Dedifferentiated amniotic fluid mesenchymal stem cell (primary cell): ENCODE results near the gene MOB1A.
A peak's percentile ranks its signal among the peaks of the same experiment; 100 is the strongest.
"Not testable (repeated sequence)": the region's sequence is repeated elsewhere in the genome, so short reads cannot be mapped to it uniquely, and the experiment has no call there.

Experiments
- DNase-seq: peaks from one replicate; pipeline ENCODE4 v3.0.0-alpha.2; 2016; ENCODE audit errors: extremely low spot score

The MOB1A gene

GRCh38 chr2:74198461-74199274 lies 20.0 kb upstream of the MOB1A start, which contains the start of gene MTHFD2:
Gene MTHFD2 (plus strand): TSS chr2:74198615. CDS start chr2:74198642, 27 bp downstream.
- peak; percentile 98 for DNase-seq

GRCh38 chr2:74198023-74198460 lies 19.4 kb upstream of the MOB1A start:
- no peak for DNase-seq

- no peak for DNase-seq
These were observed 18.4 kb upstream of the MOB1A start for GRCh38 chr2:74197049-74197448.

GRCh38 chr2:74194799-74195198 lies 16.1 kb upstream of the MOB1A start:
- no peak for DNase-seq

GRCh38 chr2:74191596-74192380 lies 13.1 kb upstream of the MOB1A start:
- no peak for DNase-seq

GRCh38 chr2:74188696-74189095 lies 10.0 kb upstream of the MOB1A start:
- no peak for DNase-seq

- DNase-seq: no peak
These were observed 9.4 kb upstream of the MOB1A start for GRCh38 chr2:74188018-74188601.

- not testable (repeated sequence) for DNase-seq
These were observed 8.0 kb upstream of the MOB1A start for GRCh38 chr2:74186706-74187105.

GRCh38 chr2:74186038-74186437 lies 7.4 kb upstream of the MOB1A start:
- no peak for DNase-seq

- no peak for DNase-seq
These were observed 5.2 kb upstream of the MOB1A start for GRCh38 chr2:74183878-74184277.

GRCh38 chr2:74181739-74182138 lies 3.1 kb upstream of the MOB1A start:
- no peak for DNase-seq

- DNase-seq: no peak
These were observed 585 bp upstream of the MOB1A start for GRCh38 chr2:74179063-74179865.

- no peak for DNase-seq
These were observed 983 bp downstream of the MOB1A start for GRCh38 chr2:74177696-74178095.

- DNase-seq: no peak
These were observed 3.8 kb downstream of the MOB1A start for GRCh38 chr2:74174909-74175308.

- no peak for DNase-seq
These were observed 9.9 kb downstream of the MOB1A start for GRCh38 chr2:74168739-74169138.

GRCh38 chr2:74164761-74165160 lies 13.9 kb downstream of the MOB1A start:
- DNase-seq: no peak

- no peak for DNase-seq
These were observed 15.7 kb downstream of the MOB1A start for GRCh38 chr2:74162951-74163350.

GRCh38 chr2:74155830-74156229 lies 22.8 kb downstream of the MOB1A start:
- DNase-seq: no peak

- DNase-seq: no peak
These were observed 25.7 kb downstream of the MOB1A start for GRCh38 chr2:74152954-74153353.

GRCh38 chr2:74149570-74150319 lies 28.9 kb downstream of the MOB1A start:
- DNase-seq: no peak

GRCh38 chr2:74149247-74149525 lies 29.5 kb downstream of the MOB1A start:
- DNase-seq: no peak
